Stimulated activated naive CD8-positive, alpha-beta T cell treated with anti-CD3 and anti-CD28 coated beads, Interleukin-15, Interleukin-2, amounts not matched to agents 100 ng/mL and 50 ng/mL, for 24 hours (primary cell): ENCODE results near the gene RAB12.
"Not testable (repeated sequence)": the region's sequence is repeated elsewhere in the genome, so short reads cannot be mapped to it uniquely, and the experiment has no call there.

Experiments
- H3K27ac Mint-ChIP-seq: one replicate; pipeline ENCODE4 v1.8.0; 2021; ENCODE audit warnings: mild to moderate bottlenecking, mixed read lengths
- H3K27me3 Mint-ChIP-seq: one replicate; pipeline ENCODE4 v1.8.0; 2021; ENCODE audit warnings: mixed read lengths
- H3K36me3 Mint-ChIP-seq: one replicate; pipeline ENCODE4 v1.8.0; 2021; ENCODE audit warnings: low read depth, mixed read lengths
- H3K4me1 Mint-ChIP-seq: one replicate; pipeline ENCODE4 v1.8.0; 2021; ENCODE audit warnings: low read depth, mixed read lengths
- H3K4me3 Mint-ChIP-seq: one replicate; pipeline ENCODE4 v1.8.0; 2021; ENCODE audit warnings: mild to moderate bottlenecking, mixed read lengths
- H3K9me3 Mint-ChIP-seq: one replicate; pipeline ENCODE4 v1.8.0; 2021; ENCODE audit warnings: mixed read lengths

RAB12 gene, protein sequence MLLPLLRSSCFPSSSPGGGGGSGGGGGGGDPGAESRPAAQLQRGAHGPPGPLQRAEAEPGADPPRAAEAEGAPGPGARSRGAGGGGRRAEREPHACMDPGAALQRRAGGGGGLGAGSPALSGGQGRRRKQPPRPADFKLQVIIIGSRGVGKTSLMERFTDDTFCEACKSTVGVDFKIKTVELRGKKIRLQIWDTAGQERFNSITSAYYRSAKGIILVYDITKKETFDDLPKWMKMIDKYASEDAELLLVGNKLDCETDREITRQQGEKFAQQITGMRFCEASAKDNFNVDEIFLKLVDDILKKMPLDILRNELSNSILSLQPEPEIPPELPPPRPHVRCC

DNA sequence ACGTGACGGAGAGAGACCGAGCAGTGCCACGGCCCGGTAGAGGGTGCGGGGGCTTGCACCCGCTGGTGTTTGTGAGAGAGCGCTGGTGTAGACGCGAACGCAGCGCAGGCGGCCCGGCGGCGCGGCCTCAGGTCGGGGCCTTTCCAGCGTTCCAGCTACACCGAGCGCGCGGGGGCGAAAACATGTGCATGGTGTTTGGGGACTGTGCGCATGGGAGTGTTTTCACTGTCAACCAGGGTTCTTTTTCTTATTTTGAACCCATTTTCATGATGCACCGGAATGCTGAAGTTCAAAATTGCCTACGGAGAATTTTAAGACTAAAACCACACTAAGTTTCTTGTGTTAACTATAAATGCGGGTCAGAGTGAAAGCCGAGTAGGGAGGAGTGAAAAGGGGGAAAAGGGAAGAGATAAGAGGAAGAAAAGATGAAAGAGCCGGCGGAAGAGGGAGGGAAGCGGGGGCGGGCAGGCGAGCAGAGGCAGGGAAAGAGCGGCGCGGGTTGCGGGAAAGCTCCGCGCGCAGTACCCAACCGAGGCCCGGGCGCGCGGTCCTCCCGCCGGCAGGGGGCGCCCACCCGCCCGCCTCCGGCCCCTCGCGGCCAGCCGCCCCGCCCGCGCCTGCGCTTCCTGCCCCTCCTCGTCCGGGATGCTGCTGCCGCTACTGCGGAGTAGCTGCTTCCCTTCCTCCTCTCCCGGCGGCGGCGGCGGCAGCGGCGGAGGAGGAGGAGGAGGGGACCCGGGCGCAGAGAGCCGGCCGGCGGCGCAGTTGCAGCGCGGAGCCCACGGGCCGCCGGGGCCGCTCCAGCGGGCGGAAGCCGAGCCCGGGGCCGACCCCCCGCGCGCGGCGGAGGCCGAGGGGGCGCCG, at the start of gene RAB12:
RAB12 (plus strand) TSS at position 643 of the 864 bp plus-strand sequence; CDS start at position 646, 3 bp downstream.
- Mint-ChIP-seq H3K9me3 (no peaks in the 10 kb centered on the region), H3K36me3 (peaks cover 23% of the 10 kb centered on the region), H3K27ac (peak within 1 kb of the TSS; percentile 92), H3K27me3 (no peaks in the 10 kb centered on the region), H3K4me1 (peaks cover 62% of the 10 kb centered on the region), H3K4me3 (peak within 1 kb of the TSS; percentile 95)

DNA sequence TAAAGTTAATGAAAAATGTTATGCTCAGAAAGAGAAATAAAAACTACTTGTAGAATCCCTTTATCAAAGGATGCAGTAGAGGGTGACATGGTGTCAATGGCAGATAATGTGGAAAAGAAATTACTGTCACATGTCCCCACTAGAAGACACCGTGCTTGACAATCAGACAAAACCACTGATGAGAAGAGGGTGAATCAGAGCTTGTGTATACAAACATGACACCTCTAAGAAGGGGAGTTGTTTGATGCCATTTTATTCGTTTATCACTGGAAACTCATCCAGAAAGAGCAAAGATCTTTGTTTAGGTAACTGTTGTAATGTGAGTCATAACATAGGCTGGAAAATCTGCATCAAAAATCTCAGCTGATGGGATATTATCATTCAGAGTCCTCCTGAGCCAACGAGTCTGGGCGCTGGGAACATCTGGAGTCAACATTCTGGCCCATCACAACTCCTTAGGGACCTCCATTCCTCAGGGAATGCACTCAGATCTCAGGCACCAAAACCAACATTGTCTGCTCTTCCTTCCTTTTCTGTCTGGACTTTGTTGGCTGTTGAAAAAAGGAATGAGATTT, 49.5 kb upstream of the RAB12 start:
- H3K9me3 Mint-ChIP-seq, result no peaks in the 10 kb centered on the region
- H3K27ac Mint-ChIP-seq, result no peak overlapping the region
- H3K4me3 Mint-ChIP-seq, result no peak overlapping the region
- H3K36me3 Mint-ChIP-seq, result no peaks in the 10 kb centered on the region
- no peaks in the 10 kb centered on the region for H3K4me1 Mint-ChIP-seq
- H3K27me3 Mint-ChIP-seq, result peaks cover 5% of the 10 kb centered on the region

DNA sequence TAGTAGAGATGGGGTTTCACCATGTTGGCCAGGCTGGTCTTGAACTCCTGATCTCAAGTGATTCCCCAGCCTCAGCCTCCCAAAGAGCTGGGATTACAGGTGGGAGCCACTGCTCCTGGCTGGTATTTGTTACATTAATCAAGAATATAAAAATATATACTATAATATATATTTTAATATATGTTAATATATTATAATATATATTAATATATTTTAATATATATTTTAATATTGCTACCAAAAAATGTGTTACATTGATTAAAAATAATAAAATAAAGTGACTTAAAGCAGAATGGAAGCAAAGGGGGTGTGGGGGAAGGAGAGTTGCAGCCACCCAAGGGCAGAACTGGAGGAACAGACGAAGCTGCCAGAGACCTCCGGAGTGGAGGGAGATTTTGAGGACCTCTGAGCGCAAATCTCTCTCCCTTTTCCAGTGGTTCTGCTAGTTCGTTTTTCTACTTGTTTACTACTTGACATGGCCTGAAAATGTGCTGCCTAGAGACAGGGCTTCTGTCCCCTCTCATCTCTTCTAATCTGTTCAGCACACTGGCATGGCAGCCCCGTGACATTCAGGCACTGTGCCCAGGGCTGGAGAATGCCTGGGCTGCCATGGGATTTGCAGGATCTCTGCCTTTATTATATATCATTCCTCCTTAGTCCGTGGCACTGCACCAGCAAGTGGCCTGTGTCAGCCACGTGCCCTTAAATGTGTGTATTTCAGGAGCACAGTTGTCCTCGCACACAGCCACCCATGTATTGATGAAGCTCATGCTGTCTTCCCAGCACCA, 47.9 kb upstream of the RAB12 start:
- Mint-ChIP-seq H3K36me3 (no peaks in the 10 kb centered on the region), H3K27me3 (peaks cover 5% of the 10 kb centered on the region), H3K27ac (no peak overlapping the region), H3K4me1 (no peaks in the 10 kb centered on the region), H3K9me3 (no peaks in the 10 kb centered on the region), H3K4me3 (no peak overlapping the region)

DNA sequence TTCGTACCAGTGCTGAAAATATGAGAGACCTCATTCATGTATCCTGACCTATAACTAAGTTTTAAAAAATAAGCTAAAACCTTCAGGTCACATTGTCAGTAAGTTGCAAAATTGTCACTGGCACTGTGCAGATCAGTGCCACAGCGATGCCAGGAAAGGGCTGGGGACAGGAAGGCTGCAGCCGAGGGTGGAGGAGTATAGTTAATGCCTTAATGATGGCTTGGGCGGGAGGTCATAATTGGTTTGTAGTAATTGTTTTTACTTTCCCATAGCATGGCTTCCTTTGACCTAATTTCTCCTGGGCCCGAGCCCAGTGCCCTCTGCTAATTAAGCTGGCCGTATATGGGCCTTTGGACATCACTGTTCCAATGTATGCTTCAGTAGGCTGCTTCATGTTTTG, 47.2 kb upstream of the RAB12 start:
- Mint-ChIP-seq H3K27me3 (peaks cover 2% of the 10 kb centered on the region), H3K27ac (no peak overlapping the region), H3K9me3 (no peaks in the 10 kb centered on the region), H3K4me3 (no peak overlapping the region), H3K36me3 (no peaks in the 10 kb centered on the region), H3K4me1 (no peaks in the 10 kb centered on the region)

DNA sequence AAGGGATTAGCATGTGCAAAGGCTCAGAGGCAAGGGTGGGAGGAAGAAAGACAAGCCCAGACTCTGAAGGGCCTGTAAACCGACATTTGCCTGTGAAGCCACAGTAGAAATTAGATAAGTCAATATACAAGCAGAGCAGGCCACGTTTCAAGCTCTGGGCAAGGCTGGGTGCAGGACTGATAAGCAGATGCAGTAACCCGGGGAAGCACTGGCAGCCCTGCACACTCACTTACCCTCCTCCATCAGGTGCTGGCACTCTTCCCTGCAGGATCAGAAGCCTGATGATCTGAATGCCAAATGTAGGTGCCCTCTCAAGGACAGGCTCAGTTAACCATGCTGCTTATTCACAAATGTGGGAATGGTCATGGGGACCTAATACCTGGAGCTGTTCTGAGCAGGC, 46.3 kb upstream of the RAB12 start:
- H3K27ac Mint-ChIP-seq, result no peak overlapping the region
- H3K27me3 Mint-ChIP-seq, result no peaks in the 10 kb centered on the region
- H3K4me1 Mint-ChIP-seq, result no peaks in the 10 kb centered on the region
- H3K4me3 Mint-ChIP-seq, result no peak overlapping the region
- H3K36me3 Mint-ChIP-seq, result no peaks in the 10 kb centered on the region
- no peaks in the 10 kb centered on the region for H3K9me3 Mint-ChIP-seq

DNA sequence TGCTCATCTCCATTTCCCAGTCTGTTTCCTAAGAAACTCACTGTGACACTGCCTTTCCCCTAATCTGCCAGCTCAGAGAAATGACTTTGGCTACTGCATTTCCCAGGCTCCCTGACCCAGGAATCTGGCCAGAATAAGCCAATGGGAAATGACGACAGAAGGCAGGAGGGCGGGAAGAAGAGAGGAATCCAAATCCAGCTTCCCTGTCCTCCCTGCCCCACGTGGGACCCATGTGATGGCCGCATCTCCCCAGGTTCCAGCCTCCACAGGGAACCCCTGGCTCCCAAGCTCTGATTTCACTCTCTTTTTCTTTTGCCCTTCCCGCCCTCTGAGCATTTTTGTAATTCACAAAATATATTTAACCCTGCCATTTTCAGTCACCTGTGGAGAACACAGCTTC, 37.8 kb upstream of the RAB12 start:
- no peak overlapping the region for H3K4me3 Mint-ChIP-seq
- no peaks in the 10 kb centered on the region for H3K4me1 Mint-ChIP-seq
- H3K27me3 Mint-ChIP-seq, result peaks cover 3% of the 10 kb centered on the region
- no peaks in the 10 kb centered on the region for H3K9me3 Mint-ChIP-seq
- no peak overlapping the region for H3K27ac Mint-ChIP-seq
- H3K36me3 Mint-ChIP-seq, result no peaks in the 10 kb centered on the region

DNA sequence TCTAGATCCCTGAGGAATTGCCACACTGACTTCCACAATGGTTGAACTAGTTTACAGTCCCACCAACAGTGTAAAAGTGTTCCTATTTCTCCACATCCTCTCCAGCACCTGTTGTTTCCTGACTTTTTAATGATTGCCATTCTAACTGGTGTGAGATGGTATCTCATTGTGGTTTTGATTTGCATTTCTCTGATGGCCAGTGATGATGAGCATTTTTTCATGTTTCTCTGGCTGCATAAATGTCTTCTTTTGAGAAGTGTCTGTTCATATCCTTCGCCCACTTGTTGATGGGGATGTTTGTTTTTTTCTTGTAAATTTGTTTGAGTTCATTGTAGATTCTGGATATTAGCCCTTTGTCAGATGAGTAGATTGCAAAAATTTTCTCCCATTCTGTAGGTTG, 35.5 kb upstream of the RAB12 start:
- H3K4me1 Mint-ChIP-seq, result not testable (repeated sequence)

DNA sequence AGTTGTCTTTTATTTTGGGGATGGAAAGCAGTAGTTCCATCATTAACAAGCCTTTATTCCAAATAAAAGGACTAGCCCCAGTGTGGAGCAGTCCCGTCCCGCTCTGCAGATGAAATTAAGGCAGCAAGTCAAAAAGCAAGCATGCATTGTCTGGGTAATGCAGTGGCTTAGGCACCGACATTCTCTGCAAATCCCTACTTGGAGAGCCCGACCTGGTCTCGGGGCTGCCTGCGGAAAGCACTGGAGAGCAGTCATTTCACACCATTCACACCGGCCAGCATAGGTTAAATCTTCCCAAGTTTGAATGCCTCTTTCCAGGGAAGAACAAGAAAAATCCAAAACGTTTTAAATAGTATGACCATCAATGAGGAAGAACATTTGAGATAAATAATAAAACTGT, 24.4 kb upstream of the RAB12 start:
- H3K27ac Mint-ChIP-seq, result no peak overlapping the region
- peaks cover 1% of the 10 kb centered on the region for H3K36me3 Mint-ChIP-seq
- H3K9me3 Mint-ChIP-seq, result peaks cover 3% of the 10 kb centered on the region
- no peaks in the 10 kb centered on the region for H3K4me1 Mint-ChIP-seq
- H3K4me3 Mint-ChIP-seq, result no peak overlapping the region
- peaks cover 20% of the 10 kb centered on the region for H3K27me3 Mint-ChIP-seq

More for the DNA sequence above, 35.5 kb upstream of the RAB12 start:
- H3K27me3 Mint-ChIP-seq, result peaks cover 10% of the 10 kb centered on the region
- not testable (repeated sequence) for H3K36me3 Mint-ChIP-seq, H3K4me3 Mint-ChIP-seq, H3K27ac Mint-ChIP-seq, H3K9me3 Mint-ChIP-seq

DNA sequence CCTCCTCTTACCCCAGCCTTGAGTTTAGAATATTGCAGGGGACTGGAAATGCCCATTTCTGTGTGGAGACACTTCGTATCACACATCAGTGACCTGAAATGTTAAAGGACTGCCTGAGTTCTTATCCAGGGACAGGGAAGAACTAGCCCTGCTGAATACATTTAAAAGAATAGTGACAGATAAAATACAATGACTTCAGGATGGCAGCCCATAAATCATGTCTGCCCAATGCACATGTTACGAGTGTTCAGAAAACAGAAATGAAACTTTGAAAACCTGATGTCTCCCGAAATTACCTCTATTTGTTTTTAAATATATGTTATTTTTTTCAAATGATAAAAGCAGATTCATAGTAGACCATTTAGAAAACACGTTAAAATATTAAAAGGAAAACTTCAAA, 22.3 kb upstream of the RAB12 start:
- H3K27ac Mint-ChIP-seq, result no peak overlapping the region

DNA sequence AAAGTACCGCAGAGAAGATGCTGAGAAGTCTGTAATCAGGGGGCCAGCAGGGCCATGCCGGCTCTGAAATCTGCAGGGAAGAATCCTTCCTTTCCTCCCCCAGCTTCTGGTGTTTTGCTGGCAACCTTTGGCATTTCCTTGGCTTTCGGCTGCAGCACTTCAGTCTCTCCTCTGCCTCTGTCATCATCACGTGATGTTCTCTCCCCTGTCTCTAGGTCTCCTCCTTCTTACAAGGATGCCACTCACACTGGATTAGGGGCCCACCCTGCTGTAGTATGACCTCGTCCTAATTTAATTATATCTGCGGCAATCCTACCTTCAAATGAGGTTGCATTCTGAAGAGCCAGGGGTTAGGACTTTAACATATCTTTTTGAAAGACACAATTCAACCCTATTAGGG, 13.8 kb upstream of the RAB12 start:
- H3K9me3 Mint-ChIP-seq, result peaks cover under 1% of the 10 kb centered on the region
- H3K27me3 Mint-ChIP-seq, result no peaks in the 10 kb centered on the region
- no peaks in the 10 kb centered on the region for H3K36me3 Mint-ChIP-seq
- H3K4me1 Mint-ChIP-seq, result no peaks in the 10 kb centered on the region
- H3K4me3 Mint-ChIP-seq, result no peak overlapping the region
- H3K27ac Mint-ChIP-seq, result no peak overlapping the region

More for the DNA sequence above, 22.3 kb upstream of the RAB12 start:
- H3K4me3 Mint-ChIP-seq, result no peak overlapping the region
- H3K36me3 Mint-ChIP-seq, result peaks cover 6% of the 10 kb centered on the region
- H3K4me1 Mint-ChIP-seq, result no peaks in the 10 kb centered on the region
- H3K9me3 Mint-ChIP-seq, result peaks cover 9% of the 10 kb centered on the region
- H3K27me3 Mint-ChIP-seq, result peaks cover 12% of the 10 kb centered on the region

DNA sequence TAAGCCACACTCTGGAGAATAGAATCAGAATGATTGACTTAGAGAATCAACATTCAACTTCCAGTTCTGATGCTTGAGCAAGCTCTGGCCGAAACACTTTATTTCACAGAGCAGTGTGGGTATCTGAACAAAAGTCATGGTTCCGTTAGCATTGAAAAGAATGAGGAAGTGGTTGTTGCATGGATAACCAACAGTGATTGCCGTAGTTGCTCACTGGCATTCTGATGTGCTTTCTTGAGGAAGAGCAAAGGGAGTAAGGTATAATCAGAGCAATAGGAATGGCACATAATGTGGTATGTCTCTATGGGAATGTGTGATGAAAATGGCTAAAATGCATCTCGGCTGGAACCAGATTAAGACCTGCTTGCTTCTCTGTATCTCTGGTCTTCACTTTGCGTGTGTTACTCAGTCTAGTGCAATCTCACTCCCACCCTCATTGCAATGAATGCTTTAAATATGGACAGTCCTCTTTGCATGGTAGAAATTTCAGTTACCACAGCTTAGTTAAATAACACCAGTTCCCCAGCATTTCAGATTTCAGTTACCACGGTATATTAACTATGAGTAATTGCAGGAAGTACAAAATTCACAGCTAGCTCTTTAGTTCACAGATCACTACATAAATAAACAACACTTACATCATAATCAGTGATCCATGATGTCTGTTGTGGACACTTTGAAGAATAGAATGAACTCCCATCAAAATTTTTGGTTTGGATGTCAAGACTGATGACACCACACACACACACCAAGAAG, 7.8 kb upstream of the RAB12 start:
- Mint-ChIP-seq H3K4me3 (no peak overlapping the region), H3K9me3 (no peaks in the 10 kb centered on the region), H3K4me1 (peaks cover 28% of the 10 kb centered on the region), H3K36me3 (no peaks in the 10 kb centered on the region), H3K27ac (no peak overlapping the region), H3K27me3 (peaks cover 14% of the 10 kb centered on the region)

DNA sequence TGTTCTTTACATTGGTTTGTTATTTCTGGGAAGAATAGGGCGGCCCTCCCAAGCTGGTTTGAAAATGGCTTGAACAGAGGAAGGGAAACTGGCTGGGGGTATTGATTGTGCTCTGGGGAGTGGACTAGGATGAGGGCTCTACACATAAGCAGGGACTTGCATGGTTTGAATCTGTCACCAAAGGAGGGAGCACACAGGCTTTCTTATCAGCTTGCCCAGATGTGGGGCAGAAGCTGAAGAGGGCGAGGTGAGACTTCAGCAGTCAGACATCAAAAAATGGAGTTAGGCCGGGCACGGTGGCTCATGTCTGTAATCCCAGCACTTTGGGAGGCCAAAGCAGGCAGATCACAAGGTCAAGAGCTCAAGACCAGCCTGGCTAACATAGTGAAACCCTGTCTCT, 7.2 kb upstream of the RAB12 start:
- Mint-ChIP-seq H3K27ac (no peak overlapping the region), H3K27me3 (peaks cover 14% of the 10 kb centered on the region), H3K4me3 (no peak overlapping the region), H3K4me1 (peaks cover 28% of the 10 kb centered on the region), H3K36me3 (no peaks in the 10 kb centered on the region), H3K9me3 (no peaks in the 10 kb centered on the region)

DNA sequence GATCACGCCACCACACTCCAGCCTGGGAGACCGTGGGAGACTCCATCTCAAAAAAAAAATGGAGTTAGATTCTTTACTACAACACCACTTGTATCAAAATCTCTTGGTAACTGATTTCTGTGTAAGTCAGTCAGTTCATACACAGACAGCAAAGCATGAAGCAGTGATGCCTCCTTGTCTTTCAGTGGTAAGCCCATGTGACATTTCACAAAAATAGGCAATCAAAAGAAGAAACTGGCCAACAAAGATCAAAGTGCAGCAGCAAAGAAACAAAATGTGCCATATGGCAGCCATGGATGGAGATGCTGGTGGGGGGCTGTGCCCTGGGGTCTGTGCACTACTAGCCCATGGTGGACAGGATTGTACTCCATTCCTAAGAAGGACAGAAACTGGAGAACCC, 6.7 kb upstream of the RAB12 start:
- Mint-ChIP-seq H3K4me1 (peaks cover 29% of the 10 kb centered on the region), H3K27ac (no peak overlapping the region), H3K36me3 (no peaks in the 10 kb centered on the region), H3K9me3 (no peaks in the 10 kb centered on the region), H3K4me3 (no peak overlapping the region), H3K27me3 (peaks cover 14% of the 10 kb centered on the region)
